Nasal cavity respiratory epithelium epithelial cell of viscerocranial mucosa (primary cell): ENCODE results near the gene GRK2. TPM values are rescaled to one million over a fixed set of nuclear protein-coding genes. Genes with fewer than 3 reads are reported as not detected.

Experiments used
- total RNA-seq: library from RNA; depleted of rRNA; stranded (reverse); fragments of >200 nt; gene quantifications from 2 replicates; pipeline ENCODE4 v1.2.3, GENCODE V29; 2014

The GRK2 gene
- total RNA-seq: 66.6 and 96.4 TPM in 2 replicates

DNA sequence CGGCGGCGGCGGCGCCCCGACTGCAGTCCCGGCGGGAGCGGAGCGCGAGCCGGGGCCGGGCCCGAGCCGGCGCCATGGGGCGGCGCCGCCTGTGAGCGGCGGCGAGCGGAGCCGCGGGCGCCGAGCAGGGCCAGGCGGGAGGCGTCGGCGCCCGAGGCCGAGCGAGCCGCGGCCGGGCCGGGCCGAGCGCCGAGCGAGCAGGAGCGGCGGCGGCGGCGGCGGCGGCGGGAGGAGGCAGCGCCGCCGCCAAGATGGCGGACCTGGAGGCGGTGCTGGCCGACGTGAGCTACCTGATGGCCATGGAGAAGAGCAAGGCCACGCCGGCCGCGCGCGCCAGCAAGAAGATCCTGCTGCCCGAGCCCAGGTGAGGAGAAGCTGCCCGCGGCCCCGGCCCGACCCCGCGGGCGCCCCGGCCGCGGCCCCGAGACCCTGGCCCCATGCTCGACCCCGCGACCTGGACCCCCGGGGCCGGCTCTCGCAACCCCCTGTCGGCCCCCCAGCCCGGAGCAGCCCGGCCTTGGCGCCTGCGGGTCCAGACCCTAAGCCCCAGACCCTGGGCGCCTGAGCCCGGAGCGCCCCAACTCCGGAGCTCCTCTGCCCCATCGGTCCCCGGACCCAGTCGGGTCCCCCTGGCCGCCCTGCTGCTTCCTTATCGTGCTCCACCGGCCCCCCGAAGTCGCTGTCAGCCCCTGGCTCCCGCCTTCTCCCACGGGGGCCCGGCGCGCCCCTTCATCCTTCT is at the start of gene GRK2:
Gene GRK2, plus strand, starts transcription at position 25 of the 739 bp plus-strand sequence. Its CDS starts 227 bp downstream, at position 252.

DNA sequence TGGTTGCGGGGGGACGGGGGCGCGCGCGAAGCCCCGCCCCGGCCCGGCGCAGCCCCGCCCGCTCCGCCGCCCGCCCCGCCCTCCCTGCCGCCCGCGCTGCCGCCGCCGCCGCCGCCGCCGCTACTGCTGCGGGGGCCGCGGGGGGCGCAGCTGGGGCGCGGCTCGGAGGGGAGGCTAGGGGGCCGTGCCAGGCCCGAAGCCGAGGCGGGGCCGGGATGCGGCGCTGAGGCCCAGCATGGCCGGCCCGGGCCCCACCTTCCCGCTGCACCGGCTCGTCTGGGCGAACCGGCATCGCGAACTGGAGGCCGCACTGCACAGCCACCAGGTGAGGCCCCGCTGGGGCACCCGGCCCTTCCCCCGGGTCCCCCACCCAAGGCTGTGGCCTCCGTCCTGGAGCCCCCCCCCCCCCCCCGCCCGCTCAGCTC is 23.0 kb downstream of the GRK2 start, which contains the start of gene ANKRD13D:
Gene ANKRD13D, plus strand, starts transcription at position 78 of the 425 bp plus-strand sequence. Its CDS starts 158 bp downstream, at position 236.

DNA sequence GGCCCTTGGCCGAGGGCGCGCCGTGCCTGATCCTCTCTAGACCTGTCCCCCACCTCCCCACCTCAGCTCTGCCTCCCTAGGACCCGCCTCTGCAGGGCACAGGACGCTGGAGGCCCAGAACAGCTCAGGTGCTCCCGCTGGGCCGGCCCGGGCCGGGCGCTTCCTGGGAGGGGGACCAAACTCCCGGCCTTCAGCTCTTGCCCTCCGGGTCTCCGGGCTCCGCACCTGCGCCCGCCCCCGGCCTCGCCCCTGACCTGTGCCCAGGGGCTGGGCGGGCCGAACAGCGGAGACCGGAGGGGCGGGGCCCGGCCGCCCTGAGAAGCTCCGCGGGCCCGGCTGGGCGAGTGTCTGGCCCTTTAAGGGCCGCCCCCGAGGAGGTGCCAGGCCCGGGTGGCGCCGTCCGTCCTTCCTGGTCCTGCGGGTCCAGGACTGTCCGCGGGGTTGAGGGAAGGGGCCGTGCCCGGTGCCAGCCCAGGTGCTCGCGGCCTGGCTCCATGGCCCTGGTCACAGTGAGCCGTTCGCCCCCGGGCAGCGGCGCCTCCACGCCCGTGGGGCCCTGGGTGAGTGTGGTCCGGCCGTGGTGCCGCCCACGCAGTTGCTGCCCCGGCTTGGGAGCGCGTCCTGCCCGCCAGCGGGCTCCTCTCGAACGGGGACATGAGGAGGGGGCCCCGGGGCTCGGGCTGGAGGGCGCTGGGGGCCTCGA is 37.0 kb downstream of the GRK2 start, which contains the start of gene SSH3:
Gene SSH3, plus strand, starts transcription at position 399 of the 703 bp plus-strand sequence. Its CDS starts 96 bp downstream, at position 495.

Other genes starting within 250 kb of the GRK2 start
- gene SYT12, start 243.3 kb upstream of the GRK2 start, total RNA-seq: 0.34 and 10.2 TPM in 2 replicates
- 106 and 199 TPM in 2 replicates for gene RHOD, start 209.6 kb upstream of the GRK2 start, total RNA-seq
- 43.1 and 82.4 TPM in 2 replicates for gene KDM2A, start 147.2 kb upstream of the GRK2 start, total RNA-seq
- gene ANKRD13D, start 22.8 kb downstream of the GRK2 start, total RNA-seq: 34.9 and 57.0 TPM in 2 replicates
- gene SSH3, start 37.1 kb downstream of the GRK2 start, total RNA-seq: 26.0 and 46.7 TPM in 2 replicates
- gene POLD4, start 87.1 kb downstream of the GRK2 start, total RNA-seq: 28.0 and 29.8 TPM in 2 replicates
- 3.2 and 3.8 TPM in 2 replicates for gene CLCF1, start 107.1 kb downstream of the GRK2 start, total RNA-seq
- gene RAD9A, start 125.5 kb downstream of the GRK2 start, total RNA-seq: 5.6 and 7.9 TPM in 2 replicates
- 116 and 139 TPM in 2 replicates for gene PPP1CA, start 135.4 kb downstream of the GRK2 start, total RNA-seq
- not detected in 2 replicates for gene TBC1D10C, start 137.6 kb downstream of the GRK2 start, total RNA-seq
- under 0.01 TPM in 1 of 2 replicates, not detected in the other for gene CARNS1, start 149.2 kb downstream of the GRK2 start, total RNA-seq
- gene RPS6KB2, start 162.0 kb downstream of the GRK2 start, total RNA-seq: 46.5 and 72.5 TPM in 2 replicates
- gene PTPRCAP, start 171.2 kb downstream of the GRK2 start, total RNA-seq: 0.28 TPM in 1 of 2 replicates, not detected in the other
- 100 and 118 TPM in 2 replicates for gene CORO1B, start 177.0 kb downstream of the GRK2 start, total RNA-seq
- not detected in 2 replicates for gene GPR152, start 186.3 kb downstream of the GRK2 start, total RNA-seq
- gene CABP4, start 188.9 kb downstream of the GRK2 start, total RNA-seq: not detected in 2 replicates
- gene TMEM134, start 202.8 kb downstream of the GRK2 start, total RNA-seq: 19.8 and 57.7 TPM in 2 replicates
- 41.6 and 46.8 TPM in 2 replicates for gene AIP, start 216.6 kb downstream of the GRK2 start, total RNA-seq
- 22.9 and 32.5 TPM in 2 replicates for gene PITPNM1, start 238.9 kb downstream of the GRK2 start, total RNA-seq
- 19.3 and 32.5 TPM in 2 replicates for gene CDK2AP2, start 241.7 kb downstream of the GRK2 start, total RNA-seq